H1 (cell line): ENCODE results near the gene GSAP. TPM values are rescaled to one million over a fixed set of nuclear protein-coding genes. Genes with fewer than 3 reads are reported as not detected.

Experiments
- CTCF ChIA-PET: fragments of 300-600 bp; sonication (Branson Sonifier 250); formaldehyde crosslinking; loops from one replicate; lab custom pipeline; 2021; ENCODE audit not compliant: partially characterized antibody; lab: Charles Lee
- POLR2A ChIA-PET: fragments of 300-600 bp; sonication (Branson Sonifier 250); formaldehyde crosslinking; loops from one replicate; lab custom pipeline; 2021; ENCODE audit warnings: inconsistent platforms; ENCODE audit not compliant: partially characterized antibody; lab: Charles Lee
- DNase-seq, 2 experiments: peaks; one replicate each; pipeline versions ENCODE4 v3.0.0 to v3.0.0-alpha.2; 2010 to 2022; ENCODE audit warnings: low spot score in 2 of 2, low read depth in 1 of 2, mixed read lengths in 1 of 2
- FAIRE-seq: peaks from 2 replicates; lab custom pipeline; 2011; peaks lifted over from hg19 to GRCh38; lab: Jason Lieb, UNC
- H2AFZ ChIP-seq: 2 replicates; pipeline ENCODE4 v1.8.1; 2012; ENCODE audit warnings: low read length, inconsistent platforms
- H2AK5ac ChIP-seq: 2 replicates; pipeline ENCODE4 v1.6.1; 2013; ENCODE audit warnings: low read depth, low read length
- H2BK120ac ChIP-seq: replicated peaks from 2 replicates; pipeline ENCODE3; 2013; ENCODE audit warnings: low read depth, low read length, inconsistent platforms
- H2BK12ac ChIP-seq: 2 replicates; pipeline ENCODE4 v1.6.1; 2013; ENCODE audit warnings: low read depth, low read length
- H2BK15ac ChIP-seq: 2 replicates; pipeline ENCODE4 v1.6.1; 2013; ENCODE audit warnings: low read length
- H2BK20ac ChIP-seq: 2 replicates; pipeline ENCODE4 v1.6.1; 2013; ENCODE audit warnings: low read length
- H2BK5ac ChIP-seq: 2 replicates; pipeline ENCODE4 v1.6.1; 2013; ENCODE audit warnings: low read depth, low read length
- H3K14ac ChIP-seq: 2 replicates; pipeline ENCODE4 v1.6.1; 2013; ENCODE audit warnings: inconsistent platforms; ENCODE audit not compliant: insufficient read length
- H3K18ac ChIP-seq: 2 replicates; pipeline ENCODE4 v1.6.1; 2013; ENCODE audit warnings: low read length; ENCODE audit errors: extremely low read depth
- H3K23ac ChIP-seq: 2 replicates; pipeline ENCODE4 v1.6.1; 2013; ENCODE audit warnings: inconsistent platforms; ENCODE audit not compliant: insufficient read length
- H3K23me2 ChIP-seq: 2 replicates; pipeline ENCODE4 v1.6.1; 2013; ENCODE audit warnings: low read depth, low read length
- H3K27ac ChIP-seq: 2 replicates; pipeline ENCODE4 v1.6.1; 2011; ENCODE audit warnings: low read depth, low read length, inconsistent platforms
- H3K27me3 ChIP-seq, 4 experiments: replicated peaks in 1 of 4; 1 replicate in 1 of 4; 2 replicates in 3 of 4; pipeline versions ENCODE4 v1.6.1 to v1.8.1; 2011 to 2013; ENCODE audit warnings: low read length in 3 of 4, mild to moderate bottlenecking in 3 of 4, inconsistent platforms in 2 of 4, mixed read lengths in 2 of 4, moderate library complexity in 1 of 4; ENCODE audit not compliant: control insufficient read depth in 3 of 4, insufficient read depth in 3 of 4; ENCODE audit errors: extremely low read depth in 1 of 4
- H3K36me3 ChIP-seq, 4 experiments: 2 replicates each; pipeline versions ENCODE4 v1.6.1 to v1.8.1; 2011 to 2013; ENCODE audit warnings: mild to moderate bottlenecking in 4 of 4, low read length in 3 of 4, moderate library complexity in 2 of 4, control low read depth in 1 of 4, inconsistent platforms in 1 of 4; ENCODE audit not compliant: insufficient read depth in 4 of 4, control insufficient read depth in 2 of 4
- H3K4ac ChIP-seq: replicated peaks from 2 replicates; pipeline ENCODE3; 2013; ENCODE audit warnings: low read length, low read depth, mixed read lengths, inconsistent platforms; ENCODE audit not compliant: insufficient read length
- H3K4me1 ChIP-seq, 4 experiments: replicated peaks in 1 of 4; 1 replicate in 1 of 4; 2 replicates in 3 of 4; pipeline versions ENCODE4 v1.6.1 to v1.8.1; 2011 to 2013; ENCODE audit warnings: low read length in 3 of 4, inconsistent platforms in 2 of 4, mixed read lengths in 1 of 4; ENCODE audit not compliant: insufficient read depth in 4 of 4, control insufficient read depth in 3 of 4
- H3K4me2 ChIP-seq, 2 experiments: 2 replicates each; pipeline versions ENCODE4 v1.6.1 to v1.8.1; 2011 to 2013; ENCODE audit warnings: low read depth in 2 of 2, low read length in 2 of 2, control low read depth in 1 of 2, inconsistent platforms in 1 of 2, mild to moderate bottlenecking in 1 of 2; ENCODE audit not compliant: insufficient read depth in 1 of 2
- H3K4me3 ChIP-seq, 4 experiments: fragments of 200-600, 300-600 bp in 1 of 4; sonication (generic), shearing (Covaris generic), sonication (Bioruptor Twin) in 1 of 4; 2 replicates each; pipeline versions ENCODE4 v1.5.1 to v1.8.1; 2011 to 2016; ENCODE audit warnings: low read length in 4 of 4, low read depth in 3 of 4, control low read depth in 2 of 4, inconsistent platforms in 2 of 4, mild to moderate bottlenecking in 2 of 4, mixed read lengths in 1 of 4, moderate library complexity in 1 of 4; ENCODE audit not compliant: insufficient read depth in 2 of 4; ENCODE audit errors: extremely low read depth in 1 of 4
- H3K56ac ChIP-seq: replicated peaks from 2 replicates; pipeline ENCODE3; 2013; ENCODE audit warnings: low read depth, mild to moderate bottlenecking, mixed read lengths, low read length, inconsistent platforms; ENCODE audit not compliant: insufficient read length
- H3K79me1 ChIP-seq: 2 replicates; pipeline ENCODE4 v1.6.1; 2013; ENCODE audit warnings: low read depth, low read length, control low read depth
- H3K79me2 ChIP-seq, 2 experiments: 2 replicates each; pipeline versions ENCODE4 v1.6.1 to v1.8.1; 2012 to 2013; ENCODE audit warnings: low read length in 2 of 2, mild to moderate bottlenecking in 2 of 2, inconsistent platforms in 1 of 2; ENCODE audit not compliant: insufficient read depth in 2 of 2, control insufficient read depth in 1 of 2
- H3K9ac ChIP-seq, 4 experiments: replicated peaks in 1 of 4; 1 replicate in 1 of 4; 2 replicates in 3 of 4; pipeline versions ENCODE4 v1.6.1 to v1.8.1; 2011 to 2013; ENCODE audit warnings: low read depth in 3 of 4, low read length in 3 of 4, control low read depth in 2 of 4, mild to moderate bottlenecking in 2 of 4, moderate library complexity in 2 of 4, inconsistent platforms in 1 of 4; ENCODE audit errors: extremely low read depth in 1 of 4
- H3K9me3 ChIP-seq, 2 experiments: 2 replicates each; pipeline versions ENCODE4 v1.6.1 to v1.8.1; 2012 to 2013; ENCODE audit warnings: mild to moderate bottlenecking in 2 of 2, moderate library complexity in 2 of 2, control low read depth in 1 of 2, inconsistent platforms in 1 of 2, low read depth in 1 of 2, low read length in 1 of 2, mixed read lengths in 1 of 2; ENCODE audit not compliant: insufficient read depth in 2 of 2
- H4K20me1 ChIP-seq, 2 experiments: replicated peaks in 1 of 2; 2 replicates each; pipeline versions ENCODE3 to v1.8.1; 2011 to 2013; ENCODE audit warnings: inconsistent platforms in 2 of 2, low read length in 2 of 2, mild to moderate bottlenecking in 1 of 2; ENCODE audit not compliant: insufficient read depth in 2 of 2, control insufficient read depth in 1 of 2
- H4K5ac ChIP-seq: 2 replicates; pipeline ENCODE4 v1.6.1; 2013; ENCODE audit warnings: low read length, low read depth, mixed read lengths, inconsistent platforms; ENCODE audit not compliant: insufficient read length
- H4K8ac ChIP-seq: 2 replicates; pipeline ENCODE4 v1.8.0; 2013; ENCODE audit warnings: mild to moderate bottlenecking, moderate library complexity, low read length, inconsistent platforms; ENCODE audit not compliant: insufficient read depth; ENCODE audit errors: extremely low read depth
- H4K91ac ChIP-seq: replicated peaks from 2 replicates; pipeline ENCODE3; 2013; ENCODE audit warnings: low read length, mixed read lengths, inconsistent platforms; ENCODE audit not compliant: insufficient read length
- CBX5 ChIP-seq: fragments of 300-800, 300-1000 bp; sonication (generic); IDR thresholded peaks from 2 replicates; pipeline ENCODE4 v1.7.1; 2016; ENCODE audit warnings: antibody characterized with exemption, low read length, low read depth
- E2F6 ChIP-seq: IDR thresholded peaks from 2 replicates; pipeline ENCODE4 v1.6.1; 2012; ENCODE audit warnings: inconsistent platforms
- EZH2 ChIP-seq: fragments of 200-600 bp; sonication (generic); IDR thresholded peaks from 2 replicates; pipeline ENCODE4 v1.7.1; 2012; ENCODE audit warnings: low read depth, mild to moderate bottlenecking, moderate library complexity, low read length, inconsistent platforms; ENCODE audit not compliant: severe bottlenecking
- JUN ChIP-seq: IDR thresholded peaks from 2 replicates; pipeline ENCODE4 v1.6.1; 2011; ENCODE audit warnings: low read depth, mild to moderate bottlenecking, improper control_type of control experiment, low read length
- JUND ChIP-seq: IDR thresholded peaks from 2 replicates; pipeline ENCODE4 v1.6.1; 2011; ENCODE audit warnings: mild to moderate bottlenecking, improper control_type of control experiment, low read length
- KDM1A ChIP-seq: fragments of 200-600, 300-600 bp; sonication (generic); IDR thresholded peaks from 2 replicates; pipeline ENCODE4 v1.7.1; 2016; ENCODE audit warnings: mild to moderate bottlenecking, low read length, borderline replicate concordance
- POLR2AphosphoS5 ChIP-seq: IDR thresholded peaks from 2 replicates; pipeline ENCODE4 v1.6.1; 2011; ENCODE audit warnings: low read depth, low read length
- RXRA ChIP-seq: IDR thresholded peaks from 2 replicates; pipeline ENCODE4 v1.6.1; 2011; ENCODE audit warnings: low read depth, mild to moderate bottlenecking, low read length, moderate library complexity; ENCODE audit not compliant: insufficient read depth
- SP1 ChIP-seq: IDR thresholded peaks from 2 replicates; pipeline ENCODE4 v1.6.1; 2011; ENCODE audit warnings: low read depth, low read length
- TAF1 ChIP-seq: IDR thresholded peaks from 2 replicates; pipeline ENCODE4 v1.6.1; 2011; ENCODE audit warnings: mild to moderate bottlenecking, low read depth, low read length
- TEAD4 ChIP-seq: IDR thresholded peaks from 2 replicates; pipeline ENCODE4 v1.6.1; 2012; ENCODE audit warnings: low read depth, low read length, inconsistent platforms, mixed read lengths
- USF2 ChIP-seq: IDR thresholded peaks from 2 replicates; pipeline ENCODE4 v1.6.1; 2011; ENCODE audit warnings: low read length, improper control_type of control experiment
- ZNF274 ChIP-seq: IDR thresholded peaks from 2 replicates; pipeline ENCODE4 v1.7.0; 2012; ENCODE audit warnings: low read length, borderline replicate concordance; ENCODE audit errors: extremely low read depth
- WGBS, 2 experiments: shearing (Covaris generic) in 1 of 2; methylation state at CpG; one replicate each; pipeline versions ENCODE4 v1.1.6 to v1.1.7; 2013 to 2015; ENCODE audit warnings: low lambda C conversion rate in 2 of 2, mixed read lengths in 2 of 2, inconsistent platforms in 1 of 2, low coverage in 1 of 2, missing lambda C conversion rate in 1 of 2; ENCODE audit not compliant: insufficient replicate concordance in 2 of 2, insufficient coverage in 1 of 2, insufficient read length in 1 of 2; ENCODE audit errors: extremely low coverage in 1 of 2, missing lambda C conversion rate in 1 of 2; 5-methylcytosine and 5-hydroxymethylcytosine counted together
- polyA plus RNA-seq, 7 experiments: library from polyadenylated mRNA; depleted of rRNA in 3 of 7; stranded (reverse) in 5 of 7; unstranded in 2 of 7; fragments of >200 nt in 5 of 7; fragments of 200-250 nt in 2 of 7; gene quantifications; 1 replicate in 5 of 7; 2 replicates in 1 of 7; 4 replicates in 1 of 7; pipeline versions ENCODE4 v1.2.1 to v1.2.3, GENCODE V29; 2011 to 2013; ENCODE audit warnings: missing spikeins in 2 of 7, mixed read lengths in 2 of 7
- total RNA-seq: library from RNA; stranded (reverse); fragmentation: NEBNext Ultra II Directional; extraction: Animal tissue kit (Norgen Biotek cat#: 25700); gene quantifications from 2 replicates; pipeline ENCODE4 v1.2.1, GENCODE V29; 2021

The GSAP gene
- total and polyA plus RNA-seq, 2 of the 8 experiments (the other 6 are each of a cell fraction or from before 2014, with no cell fraction given) = 0.93 to 2.1 TPM

- Histone ChIP-seq H2BK120ac (no peak overlapping the region), H3K9ac (no peak overlapping the region), H3K14ac (no peak overlapping the region), H3K4me1 (no peaks in the 10 kb centered on the region), H2BK5ac (no peak overlapping the region), H2BK15ac (no peak overlapping the region), H3K4me2 (no peak overlapping the region), H4K5ac (no peak overlapping the region), H3K27me3 (no peaks in the 10 kb centered on the region), H3K27ac (no peak overlapping the region), H4K91ac (no peak overlapping the region), H4K20me1 (no peaks in the 10 kb centered on the region), H2AFZ (no peak overlapping the region), H3K23ac (no peak overlapping the region), H3K18ac (no peak overlapping the region), H3K79me2 (no peaks in the 10 kb centered on the region), H2BK20ac (no peak overlapping the region), H3K4ac (no peak overlapping the region), H3K4me3 (no peak overlapping the region), H3K56ac (no peak overlapping the region), H3K79me1 (no peaks in the 10 kb centered on the region), H4K8ac (no peak overlapping the region), H2BK12ac (no peak overlapping the region), H2AK5ac (no peak overlapping the region), H3K36me3 (no peaks in the 10 kb centered on the region), H3K23me2 (no peaks in the 10 kb centered on the region), H3K9me3 (no peaks in the 10 kb centered on the region)
- FAIRE-seq (no peak), DNase-seq (no peak)
- POLR2A ChIA-PET = no interaction called here
- 97% methylated on average over 2 of the region's 2 CpGs; no CpG with 5 or more reads in 1 of the 2 experiments for WGBS, 2 experiments
- CTCF ChIA-PET = interaction anchor here (1.4 kb wide), 1 partner anchor 18 kb away, joined by 3 read pairs; no protein-coding TSS in a partner anchor
- TF ChIP-seq SP1 = no peak
- no peak for TF ChIP-seq POLR2AphosphoS5
- TF ChIP-seq E2F6 = no peak
- no peak for TF ChIP-seq CBX5
- TF ChIP-seq RXRA = no peak
- no peak for TF ChIP-seq KDM1A
- no peak for TF ChIP-seq EZH2
- TF ChIP-seq JUN = no peak
- no peak for TF ChIP-seq JUND
- no peak for TF ChIP-seq TAF1
- TF ChIP-seq USF2 = no peak
- TF ChIP-seq TEAD4 = no peak
- no peak for TF ChIP-seq ZNF274
These were observed 131.5 kb downstream of the GSAP start for GRCh38 chr7:77284616-77285015.
